GM19324 (cell line): Measurements from ENCODE around the gene APC2.
"Not testable (repeated sequence)": the region's sequence is repeated elsewhere in the genome, so short reads cannot be mapped to it uniquely, and the experiment has no call there.

Experiments
- ATAC-seq: cut with Tn5 transposase; IDR thresholded peaks from one replicate; pipeline ENCODE4 v1.9.1; 2021; ENCODE audit warnings: mild to moderate bottlenecking, moderate library complexity; ENCODE audit not compliant: unreplicated experiment, low FRiP score

The APC2 gene

DNA sequence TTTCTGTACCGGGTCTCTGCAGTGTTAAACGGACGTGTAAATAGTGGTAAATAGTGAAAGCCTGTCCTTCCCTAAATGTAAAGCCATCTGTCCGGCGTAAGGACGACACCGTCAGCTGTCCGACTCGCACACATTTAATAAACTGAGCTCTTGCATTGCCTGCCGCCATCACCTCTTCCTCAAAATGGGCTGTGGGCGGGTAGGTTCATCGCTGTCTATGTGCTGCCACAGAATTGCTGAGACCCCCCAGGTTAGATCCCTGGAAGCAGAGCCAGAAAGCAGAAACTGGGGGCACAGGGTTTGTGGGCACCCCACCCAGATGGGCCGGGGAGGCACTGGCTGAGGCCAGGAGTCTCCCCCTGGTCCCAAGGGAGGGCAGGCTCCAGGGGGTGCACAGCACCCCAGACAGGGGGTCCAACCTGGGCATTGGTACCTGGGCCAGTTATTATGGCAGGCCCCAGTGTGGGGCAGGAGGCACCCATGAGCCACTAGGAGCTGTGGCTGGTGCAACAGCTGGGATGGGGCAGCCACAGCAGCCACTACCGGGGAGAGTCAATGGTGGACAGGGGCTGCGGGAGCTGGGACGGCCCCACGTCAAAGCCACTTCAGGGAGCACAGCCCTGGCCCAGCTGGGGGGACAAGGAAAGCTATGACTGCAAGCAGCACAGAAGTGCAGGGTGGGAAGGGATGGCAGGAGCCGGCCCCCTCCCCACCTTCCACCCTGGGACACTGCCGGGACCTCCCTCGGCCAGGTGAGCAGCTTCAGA lies 23.3 kb downstream of the APC2 start:
- no peak for ATAC-seq

- no peak for ATAC-seq
Observed at GRCh38 chr19:1474011-1474764, 24.3 kb downstream of the APC2 start.

GRCh38 chr19:1474765-1475351 lies 24.9 kb downstream of the APC2 start:
- ATAC-seq, result no peak

- ATAC-seq, result no peak
Observed at GRCh38 chr19:1475751-1476437, 26.0 kb downstream of the APC2 start.

DNA sequence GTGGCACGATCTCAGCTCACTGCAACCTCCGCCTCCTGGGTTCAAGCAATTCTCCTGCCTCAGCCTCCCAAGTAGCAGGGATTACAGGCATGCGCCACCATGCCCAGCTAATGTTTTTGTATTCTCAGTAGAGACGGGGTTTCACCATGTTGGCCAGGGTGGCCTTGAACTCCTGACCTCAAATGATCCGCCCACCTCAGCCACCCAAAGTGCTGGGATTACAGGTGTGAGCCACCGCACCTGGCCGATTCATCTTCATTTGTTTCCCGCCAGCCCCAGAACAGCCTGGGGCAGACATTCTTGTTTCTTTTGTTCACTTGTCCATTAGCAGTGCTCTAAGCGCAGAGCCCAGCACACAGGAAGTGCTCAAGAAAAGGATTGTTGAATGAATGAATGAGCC lies 27.1 kb downstream of the APC2 start:
- ATAC-seq, result not testable (repeated sequence)

DNA sequence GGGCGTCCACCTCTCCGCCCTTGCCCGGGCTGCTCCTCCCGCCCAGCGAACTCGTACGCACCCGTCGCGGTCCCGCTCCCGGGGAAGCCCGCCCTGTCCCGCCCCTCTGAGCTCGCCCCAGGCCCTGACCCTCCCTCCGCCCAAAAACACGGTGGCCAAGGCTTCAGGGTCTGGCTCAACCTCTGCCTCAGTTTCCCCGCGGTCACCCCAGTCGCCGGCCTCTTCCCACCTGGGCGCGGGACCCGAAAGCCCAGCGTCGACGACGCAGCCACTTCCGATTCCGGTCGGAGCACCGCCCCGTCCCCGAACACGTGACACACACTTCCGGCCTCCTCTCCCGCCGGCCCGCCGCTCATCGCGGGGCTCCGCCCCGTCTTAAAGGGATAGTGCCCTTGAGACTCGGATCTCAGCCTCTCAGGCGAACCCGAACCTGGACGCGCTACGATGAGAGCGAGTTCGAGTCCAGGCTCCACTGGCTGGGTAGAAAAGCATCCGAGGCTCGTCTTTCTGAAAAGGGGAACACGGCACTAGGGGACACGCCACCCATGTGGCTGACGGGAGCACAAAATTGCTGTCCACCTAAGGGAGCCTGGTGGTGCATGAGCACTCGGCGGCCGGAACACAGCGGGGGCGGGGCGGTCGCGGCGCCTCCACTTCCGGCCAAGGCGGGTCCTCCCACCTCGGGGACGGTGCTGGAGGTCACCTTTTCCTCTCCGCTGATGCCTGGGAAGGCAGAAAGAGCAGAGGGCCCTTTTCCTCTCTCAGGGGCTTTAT lies 29.2 kb downstream of the APC2 start, which contains the start of gene C19orf25:
Gene C19orf25 (minus strand): TSS at position 282 of the 774 bp plus-strand sequence. CDS start 312 bp downstream, outside the sequence.
- ATAC-seq, result peak; percentile 87

- ATAC-seq, result no peak
Observed at GRCh38 chr19:1481224-1481892, 31.4 kb downstream of the APC2 start.

GRCh38 chr19:1481893-1482360 lies 32.0 kb downstream of the APC2 start:
- ATAC-seq, result no peak

GRCh38 chr19:1482361-1483130 lies 32.6 kb downstream of the APC2 start:
- ATAC-seq, result no peak

DNA sequence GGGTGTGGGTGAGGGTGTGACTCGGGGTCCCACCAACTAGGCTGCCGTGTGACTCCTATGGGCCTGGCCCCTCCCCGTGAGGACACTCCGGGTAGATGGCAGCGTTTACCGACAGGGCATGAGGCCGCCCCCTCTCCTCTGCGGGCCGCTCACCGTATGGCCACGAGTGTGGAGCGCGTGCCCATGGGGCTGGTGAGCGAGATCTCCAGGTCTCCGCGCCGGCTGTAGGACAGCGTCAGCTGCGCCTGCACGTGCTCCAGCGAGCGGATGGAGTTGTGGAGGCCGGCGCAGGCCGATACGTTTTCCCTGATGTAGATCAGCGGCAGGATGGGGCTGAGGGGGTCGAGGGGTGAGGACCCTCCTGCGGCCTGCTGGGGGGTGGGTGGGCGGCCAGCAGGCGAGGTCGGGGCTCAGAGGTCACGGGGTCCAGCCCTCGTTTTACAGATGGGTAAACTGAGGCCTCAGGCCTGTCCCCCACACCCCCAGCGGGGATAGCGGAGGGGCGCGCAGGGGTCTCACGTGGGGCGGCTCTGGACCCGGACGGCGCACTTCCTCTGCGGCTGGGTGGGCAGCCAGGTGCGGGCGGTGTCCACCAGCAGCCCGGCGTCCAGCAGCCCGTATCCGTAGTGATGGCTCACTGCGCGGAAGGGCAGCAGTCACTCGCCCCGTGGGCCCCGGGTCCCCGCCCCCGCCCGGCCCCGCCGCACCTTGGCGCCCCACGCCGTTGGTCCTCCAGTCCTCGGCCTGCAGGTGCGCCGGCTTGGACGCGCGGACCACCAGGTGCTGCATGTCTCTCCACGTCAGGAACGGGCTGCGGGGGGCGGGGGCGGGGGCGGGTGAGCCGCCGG lies 33.4 kb downstream of the APC2 start:
- ATAC-seq, result no peak

GRCh38 chr19:1483979-1484428 lies 34.1 kb downstream of the APC2 start:
- ATAC-seq, result no peak

DNA sequence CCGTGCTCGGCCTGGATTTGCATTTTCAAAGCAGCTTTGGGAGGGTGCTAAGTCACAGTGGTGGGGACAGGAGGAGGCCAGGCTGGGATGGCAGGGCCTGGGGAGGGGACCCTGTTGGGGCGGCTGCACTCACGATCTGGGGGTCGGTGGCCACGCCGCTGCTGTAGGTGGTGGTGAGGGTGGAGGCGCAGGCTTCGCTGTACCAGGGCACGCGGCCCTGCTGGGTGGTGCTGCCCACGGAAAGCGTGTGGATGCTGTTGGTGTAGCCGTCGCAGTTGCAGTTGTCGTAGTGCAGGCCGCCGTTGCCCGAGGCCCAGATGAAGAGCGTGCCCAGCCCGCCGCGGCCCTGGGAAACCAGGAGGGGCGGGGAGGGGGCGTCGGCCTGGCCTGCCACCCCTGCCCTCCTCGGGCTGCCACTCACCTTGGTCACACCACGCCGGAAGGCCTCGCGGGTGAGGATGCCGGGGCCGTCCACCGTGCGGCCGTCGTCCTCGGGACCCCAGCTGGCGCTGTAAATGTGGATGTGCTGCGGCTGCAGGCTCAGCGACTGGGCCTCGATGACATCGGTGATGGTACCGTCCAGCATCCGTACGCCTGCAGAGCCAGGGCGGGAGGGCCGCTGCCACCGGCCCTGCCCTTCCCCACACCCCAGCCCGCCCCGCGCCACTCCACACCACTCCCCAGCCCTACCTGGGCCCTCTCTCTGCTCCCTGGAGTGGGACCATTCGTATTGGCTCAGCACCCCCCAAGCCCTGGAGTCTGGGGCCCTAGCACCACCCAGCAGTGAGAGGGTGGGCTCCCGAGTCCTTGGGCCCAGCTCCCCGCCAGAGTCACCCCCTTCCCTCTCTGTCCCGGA lies 37.0 kb downstream of the APC2 start:
- ATAC-seq, result no peak

DNA sequence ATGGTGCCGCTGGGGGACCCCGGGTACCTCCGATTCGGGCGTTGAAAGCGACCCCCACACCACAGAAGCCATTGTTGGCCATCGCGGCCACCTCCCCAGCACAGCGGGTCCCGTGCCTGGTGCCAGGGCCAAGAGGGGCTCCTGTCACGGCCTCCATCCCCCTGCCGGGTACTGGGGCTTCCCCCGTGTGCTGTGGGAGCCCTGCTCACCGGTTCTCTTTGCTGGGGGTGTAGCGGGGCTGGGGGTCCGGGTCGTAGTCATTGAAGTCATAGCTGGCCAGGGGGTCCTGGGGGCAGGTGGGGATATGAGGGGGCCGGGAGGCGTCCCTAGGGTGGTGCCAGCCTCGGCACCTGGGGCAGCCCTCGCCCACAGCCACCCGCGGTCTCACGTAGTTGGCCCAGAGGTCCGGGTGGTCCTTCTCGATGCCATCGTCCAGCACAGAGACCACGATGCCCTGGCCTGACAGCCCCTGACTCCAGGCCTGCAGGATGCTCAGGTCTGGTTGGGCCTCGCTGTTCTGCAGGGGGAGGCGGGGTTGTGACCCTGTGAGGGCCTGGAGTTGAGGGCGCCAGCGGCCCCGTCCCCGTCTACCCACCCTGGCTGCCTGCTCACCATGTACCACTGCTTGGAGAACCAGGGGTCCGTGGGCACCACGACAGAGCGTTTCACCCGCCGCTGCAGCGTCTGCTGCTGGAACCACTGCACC lies 37.8 kb downstream of the APC2 start:
- ATAC-seq, result no peak

- ATAC-seq, result no peak
Observed at GRCh38 chr19:1488282-1488601, 38.3 kb downstream of the APC2 start.

DNA sequence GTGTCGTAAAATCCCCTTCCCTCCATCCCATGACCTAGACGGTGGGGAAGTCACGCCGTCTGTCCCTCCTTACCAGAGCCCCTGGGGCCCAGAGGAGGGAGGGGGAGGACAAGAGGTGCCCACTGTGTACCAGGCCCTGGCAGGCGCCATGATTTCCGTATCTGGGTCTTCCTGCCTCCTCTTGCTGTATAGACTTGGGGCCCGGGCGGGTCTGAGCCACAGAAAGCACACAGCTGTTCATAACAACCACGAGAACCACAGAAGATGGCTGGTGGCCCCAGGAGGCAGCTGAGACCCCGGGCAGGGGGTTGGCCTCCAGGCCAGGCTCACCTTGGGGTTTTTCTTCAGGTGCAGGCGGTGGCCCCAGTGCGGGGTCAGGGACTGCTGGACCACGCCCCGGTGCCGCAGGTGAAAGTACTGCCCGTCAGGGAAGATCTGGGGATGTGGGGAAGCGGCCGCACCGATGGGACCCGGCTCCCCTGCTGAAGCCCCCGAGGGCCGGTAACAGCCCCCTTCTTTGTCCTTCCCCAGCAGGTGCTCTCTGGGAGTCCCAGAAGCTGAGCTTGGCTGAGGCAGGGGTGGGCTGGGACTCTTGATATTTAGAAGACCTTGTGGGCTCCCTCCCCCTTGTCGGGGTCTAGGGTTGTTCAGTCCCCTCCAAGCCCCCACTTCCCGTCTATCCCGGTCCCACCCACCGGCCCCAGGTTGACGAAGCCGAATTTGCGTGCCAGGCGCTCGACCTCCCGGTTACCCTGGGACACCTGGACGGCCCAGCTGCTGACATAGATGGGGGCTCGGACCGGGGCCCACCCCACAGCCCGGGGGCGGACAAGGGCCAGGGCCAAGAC lies 39.8 kb downstream of the APC2 start:
- ATAC-seq, result no peak
